ENCODE results near the gene MOV10L1. TPM values are rescaled to one million over a fixed set of nuclear protein-coding genes. Genes with fewer than 3 reads are reported as not detected.

Gene MOV10L1
- total and polyA plus RNA-seq, 9 of the 15 experiments (the other 6 are each of a cell fraction or from before 2014, with no cell fraction given): 0.06 to 0.43 (median 0.15) TPM

DNA sequence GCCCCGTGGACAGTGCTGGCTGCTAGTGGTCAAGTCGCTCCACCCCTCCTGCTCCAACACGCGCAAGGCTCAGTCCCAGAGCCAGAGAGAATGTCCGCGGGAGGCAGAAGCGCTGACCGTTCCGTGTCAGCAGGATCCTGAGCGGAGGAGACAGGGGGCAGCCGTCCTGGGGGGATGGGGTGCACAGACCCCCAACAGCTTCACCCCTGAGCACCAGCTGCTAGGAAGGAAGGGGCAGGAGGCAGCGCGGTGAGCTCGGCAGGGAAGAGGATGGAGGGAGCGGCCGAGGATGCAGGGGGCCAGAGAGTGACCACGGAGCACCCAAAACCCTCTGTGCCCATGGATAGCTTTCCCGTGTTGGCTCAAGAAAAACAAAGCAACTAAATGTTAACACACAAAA, 25.4 kb upstream of the MOV10L1 start (continued):
- TF ChIP-seq ILK (tag; IDR thresholded peaks at IDR 0.05; ENCODE audit: borderline replicate concordance, low read depth) (no peak), TEAD4 (IDR thresholded peaks at IDR 0.05; ENCODE audit: low read length) (no peak), TEAD4 (CRISPR knock-in tag; IDR thresholded peaks at IDR 0.05; ENCODE audit: borderline replicate concordance) (no peak), TGIF2 (CRISPR knock-in tag; IDR thresholded peaks at IDR 0.05) (no peak), ZNF274 (IDR thresholded peaks at IDR 0.05; ENCODE audit: borderline replicate concordance, low read depth, low read length) (no peak), ZBTB8A (IDR thresholded peaks at IDR 0.05; ENCODE audit: partially characterized antibody) (no peak), E2F6 (IDR thresholded peaks at IDR 0.05; ENCODE audit: borderline replicate concordance in 1 of 2, extremely low read depth in 1 of 2, insufficient read depth in 1 of 2, insufficient read length in 1 of 2, low read depth in 1 of 2, low read length in 1 of 2, poor library complexity in 1 of 2, severe bottlenecking in 1 of 2) (no peak), HCFC1 (IDR thresholded peaks at IDR 0.05; ENCODE audit: low read depth, low read length) (no peak)

DNA sequence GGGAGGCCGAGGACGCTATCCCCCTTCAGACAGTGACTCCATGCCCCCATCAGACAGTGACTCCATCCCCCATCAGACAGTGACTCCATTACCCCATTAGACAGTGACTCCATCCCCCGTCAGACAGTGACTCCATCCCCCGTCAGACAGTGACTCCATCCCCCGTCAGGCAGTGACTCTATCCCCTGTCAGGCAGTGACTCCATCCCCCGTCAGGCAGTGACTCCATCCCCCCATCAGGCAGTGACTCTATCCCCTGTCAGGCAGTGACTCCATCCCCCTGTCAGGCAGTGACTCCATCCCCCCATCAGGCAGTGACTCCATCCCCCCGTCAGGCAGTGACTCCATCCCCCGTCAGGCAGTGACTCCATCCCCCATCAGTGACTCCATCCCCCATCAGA, 22.6 kb upstream of the MOV10L1 start:
- Histone ChIP-seq H3K36me3 (ENCODE audit: control insufficient read depth, insufficient read depth, low read length) (no peaks in the 10 kb centered on the region), H3K9me3 (replicated peaks; ENCODE audit: control insufficient read depth, insufficient read depth, low read depth, low read length) (no peaks in the 10 kb centered on the region), H3K4me1 (replicated peaks in 1 of 2; ENCODE audit: control insufficient read depth in 2 of 2, insufficient read depth in 2 of 2, low read length in 2 of 2) (peaks cover 0 to 26% of the 10 kb centered on the region in 2 experiments; a peak in 2 of 5 replicates), H3K79me2 (ENCODE audit: control insufficient read depth, insufficient read depth, low read length) (no peaks in the 10 kb centered on the region), H3K9me1 (ENCODE audit: control insufficient read depth, insufficient read depth, low read length) (no peaks in the 10 kb centered on the region), H3K9ac (ENCODE audit: insufficient read depth in 1 of 2, low read depth in 2 of 2, low read length in 2 of 2) (no peak overlapping the region), H2AFZ (ENCODE audit: low read depth, low read length) (no peak overlapping the region), H3K27ac (ENCODE audit: extremely low read depth, low read depth, low read length) (no peak overlapping the region), H3K27me3 (ENCODE audit: control insufficient read depth in 2 of 2, insufficient read depth in 2 of 2, low read length in 2 of 2) (peaks cover 7 to 9% of the 10 kb centered on the region in 2 experiments; a peak in 4 of 5 replicates), H3K4me2 (ENCODE audit: insufficient read depth, low read length) (no peak overlapping the region), H4K20me1 (replicated peaks; ENCODE audit: control insufficient read depth, insufficient read depth, low read length) (no peaks in the 10 kb centered on the region), H3K4me3 (no peak overlapping the region)
- intact Hi-C loops (cut with micrococcal nuclease): no loop called here
- ChIA-PET CTCF (ENCODE audit: low intra/inter-chr PET ratio) (no interaction called here), POLR2A (interaction anchor here (0.7 to 1.0 kb wide), 2 partner anchors 8 to 154 kb away, joined by 3 read pairs; no protein-coding TSS in a partner anchor)
- no TSS peak for BruUV-seq (replicated peaks)
- DNase-seq (ENCODE audit: extremely low read depth in 1 of 4, low spot score in 3 of 4) (no peak), ATAC-seq (no peak), FAIRE-seq (no peak)
- 9% methylated on average over 4 of the region's 8 CpGs for WGBS (ENCODE audit: insufficient coverage, low coverage, missing lambda C conversion rate)
- TF ChIP-seq SRSF3 (IDR thresholded peaks at IDR 0.05; ENCODE audit: insufficient read depth, low read length): no peak
- in situ Hi-C loops (cut with MboI): no loop called here

Data from K562 (cell line).